HG03103 (cell line): ENCODE measurements around the gene CCL19.

Source experiments
- ATAC-seq: cut with Tn5 transposase; IDR thresholded peaks from one replicate; pipeline ENCODE4 v1.9.1; 2021; ENCODE audit warnings: low read depth; ENCODE audit not compliant: unreplicated experiment

The CCL19 gene

DNA sequence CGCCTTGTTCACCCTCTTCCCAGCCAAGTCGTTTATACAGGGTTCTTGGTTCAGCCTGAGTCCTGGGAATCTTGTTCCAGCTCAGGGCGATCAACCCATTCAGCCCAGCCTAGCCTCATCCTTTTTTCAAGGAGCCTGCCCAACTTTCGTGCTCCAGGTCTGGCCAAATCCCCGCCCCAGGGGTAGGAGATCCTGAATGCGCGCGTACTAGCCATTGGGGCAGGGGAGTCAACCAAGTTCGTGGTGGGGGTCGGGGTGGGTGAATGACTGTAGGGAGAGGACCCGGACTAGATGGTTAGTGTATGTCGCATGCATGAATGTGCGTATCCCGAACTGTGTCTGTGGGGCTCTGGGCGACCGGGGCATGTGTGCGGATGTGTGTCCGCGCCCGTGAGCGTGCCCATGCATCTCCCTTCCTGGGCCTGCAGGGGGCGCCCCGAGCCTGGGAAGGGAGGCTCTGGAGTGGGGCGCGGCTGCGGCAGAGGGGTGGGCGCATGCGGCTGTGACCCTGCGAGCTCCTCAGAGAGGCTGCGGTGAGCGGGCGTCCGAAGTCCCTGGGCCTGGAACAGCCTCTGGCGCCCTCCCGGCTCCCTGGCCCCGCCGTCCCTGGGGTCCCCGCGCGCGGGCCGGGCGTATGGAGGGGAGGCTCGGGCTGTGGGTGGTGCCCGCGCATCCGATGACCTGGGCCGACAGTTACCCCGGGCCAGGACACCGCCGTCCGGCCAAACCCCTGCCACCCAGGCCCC lies 10.1 kb upstream of the CCL19 start:
- ATAC-seq: no peak

DNA sequence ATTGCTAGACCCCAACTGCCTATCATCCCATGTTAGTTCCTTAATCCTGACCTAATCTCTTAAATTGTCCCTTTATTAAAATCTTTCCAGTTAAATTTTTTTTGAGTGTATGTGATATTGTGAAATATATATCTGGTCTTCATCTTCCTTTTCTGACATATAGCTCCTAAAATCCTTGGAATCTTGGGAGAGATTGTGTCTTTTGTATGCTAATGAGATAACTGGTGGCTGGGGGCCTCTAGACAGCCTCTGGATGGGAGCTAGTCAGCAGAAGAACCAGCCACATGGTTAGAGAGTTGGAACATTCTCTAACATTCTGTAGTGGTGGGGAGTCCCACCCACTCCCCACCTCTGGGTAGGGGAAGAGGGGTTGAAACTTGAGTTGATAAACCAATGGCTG lies 3.7 kb upstream of the CCL19 start:
- ATAC-seq: no peak

DNA sequence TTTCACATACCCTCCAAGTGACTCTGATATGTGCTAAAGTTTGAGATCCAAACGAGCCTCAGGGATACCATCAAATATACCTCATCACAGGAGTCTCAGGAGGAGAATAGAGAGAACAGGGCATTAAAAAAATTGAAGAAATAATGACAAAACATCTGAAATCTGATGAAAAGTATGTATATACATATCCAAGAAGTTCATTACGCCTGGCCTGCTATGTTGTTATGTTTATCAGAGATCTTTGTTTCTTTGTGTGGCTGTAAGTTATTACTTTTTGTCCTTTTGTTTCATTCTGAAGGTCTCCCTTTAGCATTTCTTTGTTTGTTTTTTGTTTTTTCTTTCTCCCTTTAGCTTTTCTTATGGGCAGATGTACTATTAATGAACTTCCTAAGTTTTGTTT lies 2.5 kb upstream of the CCL19 start:
- no peak for ATAC-seq

DNA sequence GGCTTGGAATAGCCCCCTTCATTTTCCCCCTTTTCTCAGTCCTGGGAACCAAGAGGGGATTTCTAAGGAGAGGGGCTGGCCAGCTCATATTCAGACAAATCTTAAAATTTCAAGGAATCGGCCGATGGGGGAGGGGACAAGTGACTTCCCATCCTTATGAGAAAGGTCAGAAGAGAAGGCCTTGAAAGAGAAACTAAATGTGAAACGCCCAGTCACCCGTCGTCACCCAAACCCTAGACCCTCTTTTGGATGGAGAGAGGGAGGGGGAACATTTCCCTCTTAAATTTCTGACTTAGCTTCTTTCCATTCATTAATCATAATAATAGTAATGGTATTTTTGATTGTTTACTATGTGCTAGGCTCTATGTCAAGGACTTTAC lies 850 bp upstream of the CCL19 start:
- no peak for ATAC-seq

DNA sequence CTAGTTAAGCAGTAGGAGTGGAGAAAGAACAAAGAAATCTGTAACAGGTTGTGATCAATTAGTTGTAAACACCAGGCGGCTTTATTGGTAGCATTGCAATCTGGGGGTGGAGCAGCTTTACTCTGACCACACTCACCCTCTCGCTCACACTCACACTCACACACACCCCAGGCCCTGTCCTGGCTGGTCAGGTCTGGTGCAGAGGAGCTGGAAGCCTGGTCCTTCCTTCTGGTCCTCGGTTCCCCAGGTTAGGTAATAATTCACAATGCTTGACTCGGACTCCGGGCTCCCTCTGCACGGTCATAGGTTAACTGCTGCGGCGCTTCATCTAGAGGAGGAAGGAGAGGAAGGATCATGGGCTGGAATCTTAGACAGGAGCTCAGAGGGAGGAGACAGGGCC lies 1.6 kb downstream of the CCL19 start:
- ATAC-seq: no peak

DNA sequence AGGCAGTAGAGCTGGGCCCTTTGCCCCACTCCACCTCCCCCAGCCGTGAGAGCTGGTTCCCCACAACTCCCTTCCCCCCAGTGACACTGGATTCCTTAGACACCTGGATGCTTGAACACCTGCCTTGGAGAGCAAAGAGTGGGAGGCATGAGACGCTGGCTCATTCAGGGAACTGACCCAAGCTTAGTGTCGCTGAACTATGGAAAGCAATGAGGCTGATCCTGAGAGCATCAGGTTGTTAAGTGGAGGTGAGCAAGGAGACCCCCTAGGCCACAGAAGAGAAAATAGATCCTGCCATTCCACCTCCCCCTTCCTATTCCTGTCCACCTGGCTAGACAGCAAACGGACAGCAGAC lies 2.0 kb downstream of the CCL19 start:
- ATAC-seq: no peak

DNA sequence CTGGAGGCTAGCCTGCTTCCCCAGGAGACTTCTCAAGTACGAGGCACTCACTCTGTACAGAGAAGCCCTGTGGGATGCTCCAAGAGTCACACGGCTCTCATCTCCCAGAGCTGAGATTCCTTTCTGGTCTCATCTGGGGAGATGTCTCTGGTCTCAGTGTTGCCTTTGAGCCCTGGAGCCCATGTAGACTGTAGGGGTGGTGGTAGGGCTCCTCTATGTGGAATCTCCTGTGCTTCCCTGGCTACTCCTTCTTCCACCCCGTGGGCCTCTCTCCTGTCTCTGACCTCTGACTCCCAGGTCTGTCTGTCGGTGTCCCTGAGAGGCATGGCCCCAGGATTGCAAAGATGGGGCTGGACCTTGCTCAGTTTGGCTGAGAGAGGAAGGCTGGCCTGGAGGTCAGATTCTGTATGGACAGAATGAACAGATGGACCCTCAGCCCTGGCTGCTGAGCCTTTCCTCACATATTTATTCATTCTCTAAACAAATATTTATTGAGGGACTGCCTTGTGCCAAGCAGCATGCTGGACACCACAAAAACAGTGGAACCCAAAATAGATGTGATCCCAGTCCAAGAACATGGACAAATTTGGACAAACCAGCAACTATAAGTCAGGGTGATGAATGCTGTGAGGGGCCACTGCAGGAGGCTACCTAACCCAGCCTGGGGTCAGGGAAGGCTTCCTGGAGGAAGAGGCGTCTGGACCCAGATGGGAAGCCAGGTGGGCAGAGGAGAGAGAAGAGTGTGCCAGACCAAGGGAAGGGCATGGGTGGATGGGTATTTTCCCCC lies 2.6 kb downstream of the CCL19 start:
- ATAC-seq: no peak

DNA sequence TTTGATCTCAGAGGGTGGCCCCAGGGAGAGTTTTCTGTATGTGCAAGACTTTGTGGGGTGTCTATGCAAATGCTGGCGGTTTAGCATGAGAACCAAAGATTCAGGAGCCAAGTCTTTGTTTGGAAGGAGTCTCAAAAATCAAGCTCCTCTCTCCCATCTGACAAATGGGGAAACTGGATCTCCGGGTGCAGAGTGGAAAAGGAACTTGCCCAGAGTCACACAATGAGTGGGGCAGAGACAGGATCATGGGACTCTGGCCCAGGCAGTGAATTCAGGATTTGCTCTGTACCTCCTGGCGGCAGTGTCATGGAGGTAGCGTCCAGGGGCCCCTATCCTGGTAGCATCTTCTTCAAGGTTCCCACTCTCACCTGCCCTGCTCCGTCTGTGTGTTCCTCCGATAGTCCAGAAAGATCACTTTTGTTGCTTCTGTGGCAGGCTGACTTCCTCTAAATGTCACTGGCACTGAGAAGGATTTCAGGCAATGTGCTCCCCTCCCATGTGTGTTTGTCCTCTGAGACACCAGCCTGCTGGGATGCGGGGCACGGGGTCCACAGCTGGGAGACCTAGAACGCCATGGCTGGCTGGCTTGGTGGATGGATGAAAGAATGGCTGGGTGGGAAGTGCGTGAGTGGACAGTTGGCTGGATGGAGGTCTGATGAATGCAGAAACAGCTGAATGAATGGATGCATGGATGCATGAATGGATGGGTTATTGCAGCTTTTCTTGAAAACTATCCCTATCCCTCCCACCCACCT lies 3.6 kb downstream of the CCL19 start:
- no peak for ATAC-seq

DNA sequence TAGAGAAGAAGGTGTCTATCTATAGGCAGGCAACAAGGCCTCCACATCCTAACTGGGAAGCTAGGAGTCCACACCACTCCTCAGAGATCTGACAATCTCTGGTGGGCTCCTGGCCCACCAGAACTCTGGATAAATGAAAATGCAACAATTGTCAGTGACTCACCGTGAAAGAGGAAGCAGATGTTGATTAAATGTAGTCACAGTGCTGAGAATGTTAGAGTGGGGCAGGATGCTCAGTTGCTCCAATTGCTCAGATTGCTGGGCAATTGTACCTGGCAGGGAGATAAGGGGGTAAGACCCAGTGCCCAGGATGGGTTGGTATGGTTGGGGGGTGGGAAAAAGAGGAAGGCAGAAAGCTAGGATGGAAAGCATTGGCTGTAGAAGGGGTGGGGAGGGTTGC lies 4.3 kb downstream of the CCL19 start:
- ATAC-seq: no peak

DNA sequence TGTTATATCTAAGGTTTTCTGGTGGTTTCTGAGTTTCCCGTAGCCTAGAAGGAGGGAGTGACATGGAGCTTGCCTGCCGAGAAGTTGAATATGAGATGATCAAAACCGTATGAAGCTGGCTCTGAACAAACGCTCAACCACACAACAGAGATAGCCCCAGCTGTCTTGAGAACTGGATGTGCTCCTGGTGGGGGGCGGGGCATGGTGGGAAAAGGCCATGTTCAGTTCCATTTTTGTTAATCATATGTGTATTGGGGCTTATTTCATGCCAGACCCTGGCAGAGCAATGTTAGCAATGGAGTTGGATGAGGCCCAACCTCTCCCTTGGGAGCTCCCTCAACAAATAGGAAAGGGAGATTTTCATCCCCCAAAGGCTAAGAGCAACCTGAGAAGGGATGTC lies 4.8 kb downstream of the CCL19 start:
- ATAC-seq: no peak

DNA sequence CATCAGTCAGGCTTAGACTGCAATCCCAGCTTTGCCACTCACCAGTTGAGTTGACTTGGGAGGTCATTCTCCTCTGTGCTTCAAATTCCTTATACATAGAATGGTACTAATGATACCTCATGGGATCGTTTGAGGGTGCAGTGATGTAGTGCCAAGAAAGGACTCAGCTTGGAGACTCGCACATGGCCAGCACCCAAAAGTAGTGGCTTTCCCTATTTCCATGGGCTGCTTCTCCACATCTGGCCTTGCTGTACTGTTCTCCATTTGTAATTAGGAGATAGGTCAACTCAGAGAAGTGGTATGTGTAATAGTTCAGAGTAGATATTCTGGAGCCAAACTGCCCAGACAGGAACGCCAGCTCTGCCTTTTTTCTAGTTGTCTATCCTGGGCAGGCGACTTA lies 5.5 kb downstream of the CCL19 start:
- no peak for ATAC-seq

DNA sequence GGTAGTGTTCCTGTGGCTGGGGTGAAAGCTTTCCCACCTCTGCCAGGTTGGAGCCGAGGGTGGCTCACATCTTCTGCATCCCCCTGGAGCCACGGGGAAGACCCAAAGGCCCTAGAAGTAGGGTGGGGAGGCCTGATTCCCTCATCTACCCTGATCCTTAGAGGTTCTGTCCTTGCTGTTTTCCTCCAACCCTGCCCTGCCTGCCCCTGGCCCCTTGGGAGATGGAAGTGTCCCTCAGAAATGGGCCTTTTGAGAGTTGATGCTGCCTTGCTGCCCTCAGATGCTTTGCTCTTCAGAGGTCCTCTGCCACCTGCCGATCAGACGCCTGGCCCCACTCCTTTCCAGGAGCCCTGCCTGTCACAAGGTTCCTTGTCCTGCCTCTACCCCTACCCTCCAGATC lies 6.3 kb downstream of the CCL19 start:
- ATAC-seq: no peak

DNA sequence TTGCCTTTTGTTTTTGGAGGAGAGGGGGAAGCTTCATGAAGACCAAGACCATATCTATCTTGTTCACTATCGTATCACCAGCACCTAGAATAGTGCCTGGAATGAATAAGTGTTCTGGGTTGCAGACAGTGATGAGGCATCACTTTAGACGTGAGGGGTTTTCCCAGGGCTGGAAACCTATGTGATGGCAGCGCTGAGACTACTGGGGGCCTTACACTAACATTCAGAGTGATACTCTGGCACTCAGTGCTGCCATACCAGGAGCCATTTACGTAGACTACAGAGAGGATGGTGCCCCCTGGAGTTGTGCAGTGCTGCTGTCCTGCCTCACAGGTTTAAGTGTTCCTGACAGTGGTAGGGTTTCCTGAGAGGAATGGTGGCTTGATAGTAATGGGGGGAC lies 6.9 kb downstream of the CCL19 start:
- no peak for ATAC-seq

DNA sequence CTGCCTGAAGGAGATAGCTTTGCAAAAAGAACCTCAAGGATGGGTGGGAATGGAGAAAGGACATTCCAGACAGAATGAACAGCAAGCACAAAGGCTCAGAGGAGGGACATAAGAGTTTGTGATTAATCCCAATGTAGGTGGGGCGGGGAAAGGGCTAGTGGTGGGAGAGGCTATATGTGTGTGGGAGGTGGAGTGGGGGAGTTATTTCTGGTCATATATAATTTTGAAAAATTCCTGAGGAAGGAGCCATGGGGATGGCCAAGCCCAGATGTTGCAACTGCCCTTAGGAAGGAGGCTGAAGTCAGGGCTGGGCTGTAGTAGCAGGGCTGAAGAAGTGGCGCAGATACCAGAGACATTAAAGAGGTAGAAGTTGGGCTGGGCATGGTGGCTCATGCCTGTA lies 15.2 kb downstream of the CCL19 start:
- no peak for ATAC-seq

DNA sequence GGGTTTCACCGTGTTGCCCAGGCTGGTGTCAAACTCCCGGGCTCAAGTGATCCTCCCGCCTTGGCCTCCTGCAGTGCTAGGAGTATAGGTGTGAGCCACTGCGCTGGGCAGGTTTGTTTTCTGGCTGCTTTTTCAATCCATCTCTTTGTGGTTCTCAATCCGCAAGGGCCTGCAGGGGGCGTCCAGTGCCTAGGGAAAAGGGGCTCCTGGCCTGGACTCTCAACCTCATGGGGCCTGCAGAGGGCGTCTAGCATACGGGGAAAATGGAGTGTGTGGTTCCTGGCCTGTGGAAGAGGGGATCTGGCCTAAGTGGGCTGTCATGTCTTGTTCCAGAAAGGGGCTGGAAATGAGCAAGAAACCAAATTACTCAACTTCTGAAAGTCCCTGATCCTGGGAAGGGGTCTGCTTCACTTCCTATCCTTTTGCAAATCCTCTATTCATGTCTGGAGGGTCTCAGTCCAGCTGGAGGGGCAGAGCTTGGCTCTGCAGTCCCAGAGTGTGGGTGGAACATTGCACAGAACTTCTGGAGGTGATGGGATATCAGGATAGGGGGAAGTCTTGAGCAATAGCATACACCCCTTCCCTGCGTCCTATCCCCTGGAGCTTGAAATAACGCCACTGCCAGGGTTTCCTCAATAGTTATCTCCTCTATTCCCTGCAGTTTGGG lies 15.9 kb downstream of the CCL19 start:
- ATAC-seq: peak; percentile 52

DNA sequence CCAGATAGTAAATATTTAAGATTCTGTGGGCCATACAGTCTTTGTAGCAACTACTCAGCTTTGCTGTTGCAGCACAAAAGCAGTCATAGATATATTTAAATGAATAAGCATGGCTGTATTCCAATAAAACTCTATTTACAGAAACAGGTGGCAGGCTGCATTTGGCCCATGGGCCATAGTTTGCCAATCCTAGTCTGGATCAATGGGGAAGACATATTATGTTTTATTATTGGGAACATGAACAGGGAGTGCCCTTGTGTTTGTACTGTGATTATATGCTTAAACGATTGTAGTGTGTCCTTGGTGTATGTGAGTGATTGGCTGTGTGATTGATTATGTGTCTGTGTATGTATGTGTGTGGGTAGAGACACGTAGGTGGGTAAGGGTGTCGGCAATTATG lies 16.6 kb downstream of the CCL19 start:
- no peak for ATAC-seq

DNA sequence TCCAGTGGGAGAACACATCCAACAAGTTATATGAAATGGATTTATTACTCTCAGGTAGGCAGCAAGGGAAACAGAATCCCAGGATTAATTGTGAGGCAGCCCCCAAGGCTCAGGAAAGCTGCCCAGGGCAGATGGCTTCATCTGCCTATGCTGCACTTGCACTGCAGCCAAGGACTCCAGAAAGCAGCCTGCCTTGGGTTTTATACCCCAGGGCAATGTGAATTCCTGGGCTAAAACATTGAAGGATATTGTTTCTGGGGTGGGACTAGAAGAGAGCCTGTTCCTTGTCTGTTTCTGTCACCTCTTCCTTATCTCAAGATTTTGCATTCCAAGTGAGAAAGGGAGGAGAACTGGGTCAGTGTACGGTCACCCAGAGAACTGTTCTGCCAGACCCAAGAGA lies 19.8 kb downstream of the CCL19 start:
- no peak for ATAC-seq

DNA sequence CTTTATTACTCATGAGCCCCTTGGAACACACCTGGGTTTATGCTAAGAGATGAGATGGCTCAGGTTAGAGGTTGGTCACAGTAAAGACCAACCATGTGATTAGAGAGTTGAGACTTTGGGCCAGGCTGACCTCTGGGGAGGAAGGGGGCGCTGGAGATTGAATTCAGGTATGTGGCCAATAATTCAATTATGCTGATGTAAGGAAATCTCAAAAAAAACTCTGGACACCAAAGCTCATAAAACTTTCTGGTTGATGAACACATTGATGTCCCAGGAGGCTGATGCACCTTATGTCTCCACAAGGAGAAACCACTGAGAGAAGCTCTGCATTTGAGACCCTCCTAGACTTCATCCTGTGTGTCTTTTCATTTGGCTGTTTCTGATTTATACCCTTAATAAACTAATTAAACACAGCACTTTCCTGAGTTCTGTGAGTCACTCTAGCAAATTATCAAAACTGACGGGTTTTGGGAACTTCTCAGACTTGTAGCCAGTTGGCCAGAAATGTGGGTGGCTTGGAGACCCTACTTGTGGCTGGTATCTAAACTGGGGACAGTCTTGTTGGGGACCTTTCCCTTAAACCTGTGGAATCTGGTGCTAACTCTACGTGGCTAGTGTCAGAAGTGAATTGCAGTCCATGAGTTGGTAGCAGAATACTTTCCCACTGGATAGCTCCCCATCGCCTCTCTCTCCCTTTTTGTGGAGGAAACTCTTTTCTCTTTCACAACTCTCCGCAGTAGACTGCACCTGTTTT lies 21.1 kb downstream of the CCL19 start:
- ATAC-seq: no peak

DNA sequence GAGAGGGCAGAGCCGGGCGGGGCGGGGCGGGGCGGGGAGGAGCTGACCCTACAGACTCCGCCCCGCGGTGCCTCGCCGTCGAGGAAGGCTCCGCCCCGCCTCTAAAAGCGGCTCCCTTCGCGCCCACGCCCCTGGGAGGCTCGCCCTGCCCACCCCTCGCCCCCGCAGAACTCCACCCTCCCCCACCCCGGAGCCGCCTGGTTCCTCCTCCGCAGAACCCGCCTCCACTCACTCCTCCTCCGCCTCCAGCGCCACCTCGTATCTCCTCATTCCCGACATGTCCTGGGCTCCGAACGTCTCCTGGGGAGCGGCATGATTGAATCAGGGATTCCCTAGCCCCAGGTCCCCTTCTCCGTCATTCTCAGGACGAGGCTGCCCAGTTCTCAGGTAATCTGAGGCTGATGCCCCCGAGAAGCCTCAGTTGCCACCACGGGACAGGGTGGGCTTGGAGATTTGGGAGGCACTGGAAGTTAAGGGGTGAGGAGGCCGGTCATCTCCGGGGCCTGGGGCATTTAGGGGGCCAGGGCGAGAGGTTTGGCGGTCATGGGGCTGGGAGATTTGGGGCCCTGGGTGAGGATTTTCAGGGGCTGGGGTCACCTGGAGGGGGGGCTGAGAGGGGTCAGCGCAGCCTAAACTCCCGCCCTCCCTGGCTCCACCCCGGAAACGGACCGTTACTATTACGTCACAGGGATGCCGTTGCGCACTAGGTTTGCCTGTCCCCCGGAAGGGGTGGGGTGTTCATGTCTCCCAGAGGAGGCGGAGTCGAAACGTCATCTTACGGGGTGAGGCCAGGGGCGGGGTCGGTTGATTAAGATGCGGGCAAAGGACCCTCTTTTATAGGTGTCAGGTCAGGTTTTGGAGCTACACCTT lies 25.5 kb downstream of the CCL19 start:
- ATAC-seq: peak; percentile 56

DNA sequence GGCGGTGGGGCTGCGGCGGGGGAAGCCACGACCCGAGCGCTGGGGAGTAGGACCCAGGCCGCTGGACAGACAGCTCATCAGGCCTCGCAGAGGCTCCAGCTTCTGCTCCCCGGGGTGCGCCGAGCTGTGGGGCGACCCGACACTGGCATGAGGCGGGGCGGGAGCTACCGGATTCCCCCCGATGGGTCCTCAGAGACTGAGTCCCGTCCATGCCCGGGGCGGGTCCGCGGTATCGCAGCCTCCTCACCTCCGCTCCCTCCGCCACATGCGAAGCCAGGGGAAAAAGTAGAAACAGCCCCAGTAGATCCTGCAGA lies 26.1 kb downstream of the CCL19 start:
- no peak for ATAC-seq
